Neutrophil (primary cell): Measurements from ENCODE around the gene NPTX1.

Experiments used
- H3K27ac ChIP-seq: fragments of 200-600 bp; sonication (generic); 2 replicates; pipeline ENCODE4 v1.5.1; 2016; ENCODE audit warnings: mild to moderate bottlenecking, moderate library complexity
- H3K27me3 ChIP-seq: fragments of 200-600 bp; sonication (generic); 2 replicates; pipeline ENCODE4 v1.6.0; 2016; ENCODE audit warnings: mild to moderate bottlenecking
- H3K36me3 ChIP-seq: fragments of 200-600 bp; sonication (generic); 2 replicates; pipeline ENCODE4 v1.5.1; 2017
- H3K4me1 ChIP-seq, 2 experiments: fragments of 200-600 bp in 1 of 2; sonication (generic) in 1 of 2; 1 replicate in 1 of 2; 2 replicates in 1 of 2; pipeline versions ENCODE4 v1.5.1 to v1.6.1; 2013 to 2016; ENCODE audit warnings: low read depth in 1 of 2, low read length in 1 of 2, mild to moderate bottlenecking in 1 of 2, moderate library complexity in 1 of 2; ENCODE audit not compliant: control insufficient read depth in 1 of 2, insufficient read depth in 1 of 2
- H3K4me3 ChIP-seq, 2 experiments: fragments of 200-600 bp in 1 of 2; sonication (generic) in 1 of 2; 1 replicate in 1 of 2; 2 replicates in 1 of 2; pipeline ENCODE4 v1.5.1; 2013 to 2016; ENCODE audit warnings: low read depth in 1 of 2, low read length in 1 of 2, mild to moderate bottlenecking in 1 of 2, moderate library complexity in 1 of 2
- H3K9me3 ChIP-seq: fragments of 200-600 bp; sonication (generic); 2 replicates; pipeline ENCODE4 v1.5.1; 2016
- TF ChIP-seq, protein P1 (sequence below): fragments of 200-600 bp; sonication (generic); IDR thresholded peaks from 2 replicates; pipeline ENCODE4 v1.5.1; 2016; ENCODE audit warnings: antibody characterized with exemption

NPTX1 gene

DNA sequence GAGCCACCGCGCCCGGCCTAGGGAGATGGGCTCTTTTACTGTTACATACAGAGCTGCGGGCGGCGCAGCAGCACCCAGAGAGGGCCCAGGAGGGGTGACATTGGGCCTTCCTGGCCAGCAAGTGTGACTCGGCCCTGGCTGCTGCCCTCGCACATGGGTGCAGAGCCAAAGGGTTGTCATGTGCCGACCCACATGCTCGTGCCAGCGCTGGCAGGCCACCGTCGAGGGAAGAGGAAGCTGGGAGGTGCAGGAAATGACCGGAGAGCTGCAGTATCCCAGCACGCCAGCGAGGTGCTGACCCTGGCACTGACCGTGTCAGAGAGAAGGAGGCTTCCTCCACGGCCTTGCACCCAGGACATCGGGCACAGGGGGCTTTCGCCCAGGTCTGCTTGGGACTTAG lies 53.4 kb downstream of the NPTX1 start:
- H3K4me1 ChIP-seq, result peaks cover 0 to 5% of the 10 kb centered on the region in 2 experiments
- no peaks in the 10 kb centered on the region for H3K27me3 ChIP-seq
- H3K9me3 ChIP-seq, result no peaks in the 10 kb centered on the region
- H3K4me3 ChIP-seq, result no peak overlapping the region
- TF ChIP-seq, protein P1, sequence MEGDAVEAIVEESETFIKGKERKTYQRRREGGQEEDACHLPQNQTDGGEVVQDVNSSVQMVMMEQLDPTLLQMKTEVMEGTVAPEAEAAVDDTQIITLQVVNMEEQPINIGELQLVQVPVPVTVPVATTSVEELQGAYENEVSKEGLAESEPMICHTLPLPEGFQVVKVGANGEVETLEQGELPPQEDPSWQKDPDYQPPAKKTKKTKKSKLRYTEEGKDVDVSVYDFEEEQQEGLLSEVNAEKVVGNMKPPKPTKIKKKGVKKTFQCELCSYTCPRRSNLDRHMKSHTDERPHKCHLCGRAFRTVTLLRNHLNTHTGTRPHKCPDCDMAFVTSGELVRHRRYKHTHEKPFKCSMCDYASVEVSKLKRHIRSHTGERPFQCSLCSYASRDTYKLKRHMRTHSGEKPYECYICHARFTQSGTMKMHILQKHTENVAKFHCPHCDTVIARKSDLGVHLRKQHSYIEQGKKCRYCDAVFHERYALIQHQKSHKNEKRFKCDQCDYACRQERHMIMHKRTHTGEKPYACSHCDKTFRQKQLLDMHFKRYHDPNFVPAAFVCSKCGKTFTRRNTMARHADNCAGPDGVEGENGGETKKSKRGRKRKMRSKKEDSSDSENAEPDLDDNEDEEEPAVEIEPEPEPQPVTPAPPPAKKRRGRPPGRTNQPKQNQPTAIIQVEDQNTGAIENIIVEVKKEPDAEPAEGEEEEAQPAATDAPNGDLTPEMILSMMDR, result no peak
- peaks cover 8% of the 10 kb centered on the region for H3K36me3 ChIP-seq
- no peak overlapping the region for H3K27ac ChIP-seq

DNA sequence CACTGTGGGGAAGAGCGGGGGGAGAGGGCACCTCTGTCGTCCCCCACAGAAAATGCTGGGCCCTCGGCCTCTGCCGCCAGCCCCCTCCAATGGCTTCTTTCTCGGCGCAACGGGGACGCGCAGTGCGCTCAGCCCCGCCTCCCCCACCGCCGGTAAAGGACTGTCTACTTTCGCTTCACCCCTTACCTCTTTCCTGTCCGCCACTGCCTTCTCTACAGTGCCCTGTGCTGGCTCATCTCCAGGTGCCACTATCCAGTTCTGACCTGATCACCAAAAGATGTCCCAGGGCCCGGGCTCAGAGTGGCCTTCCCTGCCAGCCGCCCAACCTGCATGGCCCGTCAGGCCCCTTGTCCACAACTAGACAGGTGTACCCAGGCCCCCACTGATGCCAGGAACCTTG lies 54.1 kb downstream of the NPTX1 start:
- H3K4me1 ChIP-seq, result peaks cover 0 to 5% of the 10 kb centered on the region in 2 experiments
- peaks cover 15% of the 10 kb centered on the region for H3K36me3 ChIP-seq
- H3K27ac ChIP-seq, result no peak overlapping the region
- no peak overlapping the region for H3K4me3 ChIP-seq
- H3K9me3 ChIP-seq, result no peaks in the 10 kb centered on the region
- TF ChIP-seq, protein P1, result no peak
- H3K27me3 ChIP-seq, result no peaks in the 10 kb centered on the region

DNA sequence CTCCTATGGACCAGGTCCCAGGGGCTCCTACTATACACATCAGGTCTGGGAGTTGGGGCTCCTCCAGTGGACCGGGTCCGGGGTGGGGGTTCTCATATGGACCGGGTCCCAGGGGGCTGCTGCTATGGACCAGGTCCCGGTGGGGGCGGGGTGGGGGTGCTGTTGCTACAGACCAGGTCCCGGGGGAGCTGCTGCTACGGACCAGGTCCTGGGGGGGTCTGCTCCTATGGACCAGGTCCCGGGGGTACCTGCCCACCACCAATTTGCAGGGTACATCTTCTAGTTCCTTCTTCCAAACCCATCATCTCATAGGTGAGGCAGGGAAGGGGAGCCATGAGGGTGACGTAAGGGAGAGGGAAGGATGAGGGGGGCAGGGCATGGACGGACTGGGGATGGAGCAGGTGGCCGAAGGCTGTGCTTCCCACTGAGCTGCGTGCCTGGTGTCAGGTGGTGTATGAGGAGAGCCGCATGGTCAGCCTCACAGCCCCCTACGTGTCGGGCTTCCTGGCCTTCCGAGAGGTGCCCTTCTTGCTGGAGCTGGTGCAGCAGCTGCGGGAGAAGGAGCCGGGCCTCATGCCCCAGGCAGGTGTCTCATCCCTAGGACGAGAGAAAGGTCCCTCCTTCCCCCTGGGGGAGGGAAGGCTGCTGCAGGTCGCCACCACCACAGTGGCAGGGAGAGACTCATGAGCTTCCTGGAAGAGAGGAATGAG lies 54.9 kb downstream of the NPTX1 start:
- no peak overlapping the region for H3K4me3 ChIP-seq
- H3K4me1 ChIP-seq, result no peaks in the 10 kb centered on the region
- TF ChIP-seq, protein P1, result no peak
- no peaks in the 10 kb centered on the region for H3K9me3 ChIP-seq
- peaks cover 19% of the 10 kb centered on the region for H3K36me3 ChIP-seq
- H3K27ac ChIP-seq, result no peak overlapping the region
- H3K27me3 ChIP-seq, result no peaks in the 10 kb centered on the region

DNA sequence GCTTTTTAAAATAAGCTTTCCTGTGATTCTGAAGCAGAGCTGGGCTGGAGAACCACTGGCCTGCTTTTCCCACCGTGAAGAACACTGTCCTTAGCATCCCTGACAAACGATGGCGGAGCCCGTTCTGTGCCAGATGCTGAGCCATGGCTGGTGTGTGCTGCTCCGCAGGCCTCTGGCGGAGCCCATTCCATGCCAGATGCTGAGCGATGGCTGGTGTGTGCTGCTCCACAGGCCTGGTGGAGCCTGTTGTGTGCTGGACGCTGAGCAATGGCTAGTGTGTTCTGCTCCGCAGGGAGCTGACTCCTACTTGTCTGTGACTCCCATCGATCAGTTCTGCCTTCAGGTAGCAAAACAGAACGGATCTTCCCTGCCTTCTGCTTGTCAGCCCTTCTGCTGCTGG lies 57.2 kb downstream of the NPTX1 start:
- Histone ChIP-seq H3K27me3 (peaks cover 7% of the 10 kb centered on the region), H3K36me3 (peaks cover 19% of the 10 kb centered on the region), H3K9me3 (no peaks in the 10 kb centered on the region), H3K4me1 (peaks cover 12 to 16% of the 10 kb centered on the region in 2 experiments), H3K4me3 (no peak overlapping the region), H3K27ac (no peak overlapping the region)
- TF ChIP-seq, protein P1, result no peak

DNA sequence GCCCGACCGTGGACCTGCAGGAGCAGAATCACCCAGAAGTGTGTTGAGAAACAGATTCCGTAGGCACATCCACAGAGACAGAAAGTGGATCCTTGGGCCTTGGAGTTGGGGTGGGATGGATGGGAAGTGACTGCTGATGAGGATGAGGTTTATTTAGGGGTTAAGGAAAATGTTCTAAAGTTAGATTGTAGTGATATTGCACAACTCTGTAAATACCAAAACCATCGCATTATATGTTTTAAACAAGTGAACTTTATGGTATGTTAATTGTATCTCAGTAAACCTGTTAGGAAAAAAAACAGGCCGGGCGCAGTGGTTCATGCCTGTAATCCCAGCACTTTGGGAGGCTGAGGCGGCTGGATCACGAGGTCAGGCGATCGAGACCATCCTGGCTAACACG lies 57.8 kb downstream of the NPTX1 start:
- Histone ChIP-seq H3K36me3 (peaks cover 19% of the 10 kb centered on the region), H3K4me3 (no peak overlapping the region), H3K27ac (no peak overlapping the region), H3K4me1 (peaks cover 13 to 16% of the 10 kb centered on the region in 2 experiments), H3K27me3 (peaks cover 14% of the 10 kb centered on the region), H3K9me3 (no peaks in the 10 kb centered on the region)
- TF ChIP-seq, protein P1, result no peak
